ENCODE results near the gene HOXA3. TPM values are rescaled to one million over a fixed set of nuclear protein-coding genes. Genes with fewer than 3 reads are reported as not detected.

Gene HOXA3
- total RNA-seq, 1 experiment from 2014 or later, result not detected

- Histone ChIP-seq H3T11ph (ENCODE audit: low read length) (no peak within 1 kb of the TSS), H3K23ac (ENCODE audit: insufficient read length, low read depth, low read length) (no peak within 1 kb of the TSS), H4K20me1 (ENCODE audit: control insufficient read depth, insufficient read depth, insufficient read length) (peaks cover 3% of the 10 kb centered on the region), H3K56ac (ENCODE audit: insufficient read length, low read depth, low read length) (no peak within 1 kb of the TSS), H4K5ac (ENCODE audit: insufficient read length, low read depth, low read length) (no peak within 1 kb of the TSS), H3K27ac (ENCODE audit: insufficient read length, low read depth, low read length) (no peak within 1 kb of the TSS), H2BK15ac (ENCODE audit: low read depth, low read length) (no peak within 1 kb of the TSS), H3K4ac (ENCODE audit: low read depth, low read length) (no peak within 1 kb of the TSS), H2BK20ac (ENCODE audit: low read depth, low read length, poor library complexity, severe bottlenecking) (no peak within 1 kb of the TSS), H3K14ac (ENCODE audit: insufficient read depth, low read length) (no peak within 1 kb of the TSS), H3K79me2 (ENCODE audit: insufficient read depth, low read length) (no peaks in the 10 kb centered on the region), H2BK12ac (ENCODE audit: insufficient read length, low read depth, low read length) (no peak within 1 kb of the TSS), H2BK120ac (ENCODE audit: low read depth, low read length, poor library complexity, severe bottlenecking) (no peak within 1 kb of the TSS), H2AK5ac (ENCODE audit: insufficient read length, low read length) (no peak within 1 kb of the TSS), H2AFZ (ENCODE audit: low read length) (no peak within 1 kb of the TSS), H2BK5ac (ENCODE audit: insufficient read length, low read length) (no peak within 1 kb of the TSS), H3K9ac (ENCODE audit: extremely low read depth, insufficient read length, low read length) (no peak within 1 kb of the TSS), H3K79me1 (ENCODE audit: insufficient read depth, low read depth, low read length, poor library complexity, severe bottlenecking) (no peaks in the 10 kb centered on the region), H3K9me3 (ENCODE audit: control insufficient read depth, low read depth, low read length) (no peaks in the 10 kb centered on the region), H3K4me1 (ENCODE audit: insufficient read depth, low read length) (no peaks in the 10 kb centered on the region), H4K8ac (replicated peaks; ENCODE audit: insufficient read length, low read depth, low read length) (no peak within 1 kb of the TSS), H4K91ac (ENCODE audit: insufficient read length, low read depth, low read length) (no peak within 1 kb of the TSS), H3K18ac (ENCODE audit: insufficient read length, low read depth, low read length) (no peak within 1 kb of the TSS), H3K27me3 (ENCODE audit: insufficient read depth, low read length) (peaks cover 95% of the 10 kb centered on the region), H3K4me2 (ENCODE audit: insufficient read depth, insufficient read length, low read length) (peak within 1 kb of the TSS; percentile 20), H3K23me2 (ENCODE audit: insufficient read length, low read depth, low read length, poor library complexity, severe bottlenecking) (no peaks in the 10 kb centered on the region)
- H3K9me3 Mint-ChIP-seq, result peaks cover 0 to 10% of the 10 kb centered on the region in 2 experiments; a peak in 2 of 5 replicates
- no CpG with 5 or more reads among the region's 67 CpGs for WGBS (ENCODE audit: extremely low coverage, insufficient read length, low lambda C conversion rate)
- H3K4me3 Mint-ChIP-seq, result peak within 1 kb of the TSS; percentile 46 to 66; a peak in 4 of 5 replicates
- peak; percentile 88 for DNase-seq
- H3K27me3 Mint-ChIP-seq (ENCODE audit: low read depth), result peaks cover 97% of the 10 kb centered on the region
- no peaks in the 10 kb centered on the region; a peak in 1 of 7 replicates for H3K36me3 Mint-ChIP-seq (ENCODE audit: insufficient read depth in 1 of 3, low read depth in 3 of 3)
- H3K27ac Mint-ChIP-seq, result no peak within 1 kb of the TSS
- no peaks in the 10 kb centered on the region for H3K4me1 Mint-ChIP-seq
- TF ChIP-seq CTCF (conservative IDR thresholded peaks at IDR 0.05), result no peak
These were observed 21.6 kb downstream of the HOXA3 start, which contains the start of gene HOXA4 for GRCh38 chr7:27130540-27131389. HOXA4 (minus strand) TSS chr7:27130757; CDS start chr7:27130733, 24 bp downstream.

Measured in H9 (cell line).